ENCODE data around the gene GOLGB1.
"Not testable (repeated sequence)": the region's sequence is repeated elsewhere in the genome, so short reads cannot be mapped to it uniquely, and the experiment has no call there.

The GOLGB1 gene

GRCh38 chr3:121692010-121692699, 57.4 kb downstream of the GOLGB1 start:
- Histone ChIP-seq H3K4me1 (ENCODE audit: control insufficient read depth, insufficient read depth, low read length, poor library complexity, severe bottlenecking) (no peaks in the 10 kb centered on the region), H3K27ac (ENCODE audit: insufficient read depth, low read length, poor library complexity, severe bottlenecking) (no peak overlapping the region), H3K36me3 (ENCODE audit: control insufficient read depth, insufficient read depth, low read length) (peaks cover 28% of the 10 kb centered on the region), H3K9me3 (ENCODE audit: control insufficient read depth, low read length) (no peaks in the 10 kb centered on the region), H3K4me3 (ENCODE audit: insufficient read depth, low read depth, low read length, poor library complexity, severe bottlenecking) (no peak overlapping the region), H3K27me3 (replicated peaks; ENCODE audit: control insufficient read depth, insufficient read depth, low read length, poor library complexity, severe bottlenecking) (no peaks in the 10 kb centered on the region)
- DNase-seq = no peak

GRCh38 chr3:121690777-121691405, 58.6 kb downstream of the GOLGB1 start:
- Histone ChIP-seq H3K36me3 (ENCODE audit: control insufficient read depth, insufficient read depth, low read length) (peaks cover 35% of the 10 kb centered on the region), H3K9me3 (ENCODE audit: control insufficient read depth, low read length) (no peaks in the 10 kb centered on the region), H3K27me3 (replicated peaks; ENCODE audit: control insufficient read depth, insufficient read depth, low read length, poor library complexity, severe bottlenecking) (no peaks in the 10 kb centered on the region)

GRCh38 chr3:121688747-121689146, 60.8 kb downstream of the GOLGB1 start:
- H3K4me1 ChIP-seq (ENCODE audit: control insufficient read depth, insufficient read depth, low read length, poor library complexity, severe bottlenecking); H3K4me3 ChIP-seq (ENCODE audit: insufficient read depth, low read depth, low read length, poor library complexity, severe bottlenecking); DNase-seq; H3K9me3 ChIP-seq (ENCODE audit: control insufficient read depth, low read length); H3K27ac ChIP-seq (ENCODE audit: insufficient read depth, low read length, poor library complexity, severe bottlenecking); H3K27me3 ChIP-seq (replicated peaks; ENCODE audit: control insufficient read depth, insufficient read depth, low read length, poor library complexity, severe bottlenecking): not testable (repeated sequence)
- H3K36me3 ChIP-seq (ENCODE audit: control insufficient read depth, insufficient read depth, low read length) = peaks cover 35% of the 10 kb centered on the region

More at GRCh38 chr3:121690777-121691405, 58.6 kb downstream of the GOLGB1 start:
- Histone ChIP-seq H3K27ac (ENCODE audit: insufficient read depth, low read length, poor library complexity, severe bottlenecking) (no peak overlapping the region), H3K4me1 (ENCODE audit: control insufficient read depth, insufficient read depth, low read length, poor library complexity, severe bottlenecking) (no peaks in the 10 kb centered on the region), H3K4me3 (ENCODE audit: insufficient read depth, low read depth, low read length, poor library complexity, severe bottlenecking) (no peak overlapping the region)
- no peak for DNase-seq

- H3K36me3 ChIP-seq (ENCODE audit: control insufficient read depth, insufficient read depth, low read length) = peaks cover 52% of the 10 kb centered on the region
Observed at GRCh38 chr3:121681792-121682191, 67.7 kb downstream of the GOLGB1 start.

GRCh38 chr3:121677141-121677540, 72.4 kb downstream of the GOLGB1 start:
- no peak overlapping the region for H3K27ac ChIP-seq (ENCODE audit: insufficient read depth, low read length, poor library complexity, severe bottlenecking)
- peaks cover 69% of the 10 kb centered on the region for H3K36me3 ChIP-seq (ENCODE audit: control insufficient read depth, insufficient read depth, low read length)
- no peaks in the 10 kb centered on the region for H3K4me1 ChIP-seq (ENCODE audit: control insufficient read depth, insufficient read depth, low read length, poor library complexity, severe bottlenecking)
- no peaks in the 10 kb centered on the region for H3K27me3 ChIP-seq (replicated peaks; ENCODE audit: control insufficient read depth, insufficient read depth, low read length, poor library complexity, severe bottlenecking)
- DNase-seq = no peak
- no peaks in the 10 kb centered on the region for H3K9me3 ChIP-seq (ENCODE audit: control insufficient read depth, low read length)
- H3K4me3 ChIP-seq (ENCODE audit: insufficient read depth, low read depth, low read length, poor library complexity, severe bottlenecking) = no peak overlapping the region

More at GRCh38 chr3:121681792-121682191, 67.7 kb downstream of the GOLGB1 start:
- Histone ChIP-seq H3K9me3 (ENCODE audit: control insufficient read depth, low read length) (no peaks in the 10 kb centered on the region), H3K27ac (ENCODE audit: insufficient read depth, low read length, poor library complexity, severe bottlenecking) (no peak overlapping the region), H3K27me3 (replicated peaks; ENCODE audit: control insufficient read depth, insufficient read depth, low read length, poor library complexity, severe bottlenecking) (no peaks in the 10 kb centered on the region), H3K4me3 (ENCODE audit: insufficient read depth, low read depth, low read length, poor library complexity, severe bottlenecking) (no peak overlapping the region), H3K4me1 (ENCODE audit: control insufficient read depth, insufficient read depth, low read length, poor library complexity, severe bottlenecking) (no peaks in the 10 kb centered on the region)
- DNase-seq = no peak

- Histone ChIP-seq H3K4me1 (ENCODE audit: control insufficient read depth, insufficient read depth, low read length, poor library complexity, severe bottlenecking) (no peaks in the 10 kb centered on the region), H3K9me3 (ENCODE audit: control insufficient read depth, low read length) (no peaks in the 10 kb centered on the region), H3K27ac (ENCODE audit: insufficient read depth, low read length, poor library complexity, severe bottlenecking) (no peak overlapping the region), H3K36me3 (ENCODE audit: control insufficient read depth, insufficient read depth, low read length) (peaks cover 61% of the 10 kb centered on the region), H3K4me3 (ENCODE audit: insufficient read depth, low read depth, low read length, poor library complexity, severe bottlenecking) (no peak overlapping the region), H3K27me3 (replicated peaks; ENCODE audit: control insufficient read depth, insufficient read depth, low read length, poor library complexity, severe bottlenecking) (no peaks in the 10 kb centered on the region)
- DNase-seq = no peak
Observed at GRCh38 chr3:121670676-121671075, 78.9 kb downstream of the GOLGB1 start.

- Histone ChIP-seq H3K27ac (ENCODE audit: insufficient read depth, low read length, poor library complexity, severe bottlenecking) (no peak overlapping the region), H3K36me3 (ENCODE audit: control insufficient read depth, insufficient read depth, low read length) (peaks cover 60% of the 10 kb centered on the region), H3K4me3 (ENCODE audit: insufficient read depth, low read depth, low read length, poor library complexity, severe bottlenecking) (no peak overlapping the region), H3K9me3 (ENCODE audit: control insufficient read depth, low read length) (no peaks in the 10 kb centered on the region), H3K4me1 (ENCODE audit: control insufficient read depth, insufficient read depth, low read length, poor library complexity, severe bottlenecking) (no peaks in the 10 kb centered on the region), H3K27me3 (replicated peaks; ENCODE audit: control insufficient read depth, insufficient read depth, low read length, poor library complexity, severe bottlenecking) (no peaks in the 10 kb centered on the region)
- no peak for DNase-seq
Observed at GRCh38 chr3:121667333-121667732, 82.2 kb downstream of the GOLGB1 start.

GRCh38 chr3:121665488-121665887, 84.1 kb downstream of the GOLGB1 start:
- H3K9me3 ChIP-seq (ENCODE audit: control insufficient read depth, low read length) = no peaks in the 10 kb centered on the region
- H3K27me3 ChIP-seq (replicated peaks; ENCODE audit: control insufficient read depth, insufficient read depth, low read length, poor library complexity, severe bottlenecking) = no peaks in the 10 kb centered on the region
- H3K4me1 ChIP-seq (ENCODE audit: control insufficient read depth, insufficient read depth, low read length, poor library complexity, severe bottlenecking) = peaks cover 8% of the 10 kb centered on the region
- no peak for DNase-seq
- H3K36me3 ChIP-seq (ENCODE audit: control insufficient read depth, insufficient read depth, low read length) = peaks cover 60% of the 10 kb centered on the region
- H3K27ac ChIP-seq (ENCODE audit: insufficient read depth, low read length, poor library complexity, severe bottlenecking) = no peak overlapping the region
- no peak overlapping the region for H3K4me3 ChIP-seq (ENCODE audit: insufficient read depth, low read depth, low read length, poor library complexity, severe bottlenecking)

- Histone ChIP-seq H3K4me1 (ENCODE audit: control insufficient read depth, insufficient read depth, low read length, poor library complexity, severe bottlenecking) (peaks cover 24% of the 10 kb centered on the region), H3K9me3 (ENCODE audit: control insufficient read depth, low read length) (no peaks in the 10 kb centered on the region), H3K27ac (ENCODE audit: insufficient read depth, low read length, poor library complexity, severe bottlenecking) (no peak overlapping the region), H3K27me3 (replicated peaks; ENCODE audit: control insufficient read depth, insufficient read depth, low read length, poor library complexity, severe bottlenecking) (no peaks in the 10 kb centered on the region), H3K4me3 (ENCODE audit: insufficient read depth, low read depth, low read length, poor library complexity, severe bottlenecking) (no peak overlapping the region), H3K36me3 (ENCODE audit: control insufficient read depth, insufficient read depth, low read length) (peaks cover 46% of the 10 kb centered on the region)
- DNase-seq = no peak
Observed at GRCh38 chr3:121663171-121663847, 86.2 kb downstream of the GOLGB1 start.

- Histone ChIP-seq H3K4me1 (ENCODE audit: control insufficient read depth, insufficient read depth, low read length, poor library complexity, severe bottlenecking) (peaks cover 30% of the 10 kb centered on the region), H3K9me3 (ENCODE audit: control insufficient read depth, low read length) (no peaks in the 10 kb centered on the region), H3K27me3 (replicated peaks; ENCODE audit: control insufficient read depth, insufficient read depth, low read length, poor library complexity, severe bottlenecking) (no peaks in the 10 kb centered on the region), H3K4me3 (ENCODE audit: insufficient read depth, low read depth, low read length, poor library complexity, severe bottlenecking) (no peak overlapping the region), H3K27ac (ENCODE audit: insufficient read depth, low read length, poor library complexity, severe bottlenecking) (no peak overlapping the region), H3K36me3 (ENCODE audit: control insufficient read depth, insufficient read depth, low read length) (peaks cover 45% of the 10 kb centered on the region)
- no peak for DNase-seq
Observed at GRCh38 chr3:121662742-121663141, 86.8 kb downstream of the GOLGB1 start.
